ENCODE data around the gene MTCL1.

- TF ChIP-seq, protein P1, sequence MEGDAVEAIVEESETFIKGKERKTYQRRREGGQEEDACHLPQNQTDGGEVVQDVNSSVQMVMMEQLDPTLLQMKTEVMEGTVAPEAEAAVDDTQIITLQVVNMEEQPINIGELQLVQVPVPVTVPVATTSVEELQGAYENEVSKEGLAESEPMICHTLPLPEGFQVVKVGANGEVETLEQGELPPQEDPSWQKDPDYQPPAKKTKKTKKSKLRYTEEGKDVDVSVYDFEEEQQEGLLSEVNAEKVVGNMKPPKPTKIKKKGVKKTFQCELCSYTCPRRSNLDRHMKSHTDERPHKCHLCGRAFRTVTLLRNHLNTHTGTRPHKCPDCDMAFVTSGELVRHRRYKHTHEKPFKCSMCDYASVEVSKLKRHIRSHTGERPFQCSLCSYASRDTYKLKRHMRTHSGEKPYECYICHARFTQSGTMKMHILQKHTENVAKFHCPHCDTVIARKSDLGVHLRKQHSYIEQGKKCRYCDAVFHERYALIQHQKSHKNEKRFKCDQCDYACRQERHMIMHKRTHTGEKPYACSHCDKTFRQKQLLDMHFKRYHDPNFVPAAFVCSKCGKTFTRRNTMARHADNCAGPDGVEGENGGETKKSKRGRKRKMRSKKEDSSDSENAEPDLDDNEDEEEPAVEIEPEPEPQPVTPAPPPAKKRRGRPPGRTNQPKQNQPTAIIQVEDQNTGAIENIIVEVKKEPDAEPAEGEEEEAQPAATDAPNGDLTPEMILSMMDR (IDR thresholded peaks at IDR 0.05; ENCODE audit: low read depth, low read length, missing input control), result no peak
- TF ChIP-seq, protein P2, sequence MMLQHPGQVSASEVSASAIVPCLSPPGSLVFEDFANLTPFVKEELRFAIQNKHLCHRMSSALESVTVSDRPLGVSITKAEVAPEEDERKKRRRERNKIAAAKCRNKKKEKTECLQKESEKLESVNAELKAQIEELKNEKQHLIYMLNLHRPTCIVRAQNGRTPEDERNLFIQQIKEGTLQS (IDR thresholded peaks at IDR 0.05), result no peak
- TF ChIP-seq, protein P3, sequence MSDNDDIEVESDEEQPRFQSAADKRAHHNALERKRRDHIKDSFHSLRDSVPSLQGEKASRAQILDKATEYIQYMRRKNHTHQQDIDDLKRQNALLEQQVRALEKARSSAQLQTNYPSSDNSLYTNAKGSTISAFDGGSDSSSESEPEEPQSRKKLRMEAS (IDR thresholded peaks at IDR 0.05), result no peak
- TF ChIP-seq REST (IDR thresholded peaks at IDR 0.05), result no peak
- TF ChIP-seq FOXA2 (IDR thresholded peaks at IDR 0.05), result no peak
- TF ChIP-seq SP1 (IDR thresholded peaks at IDR 0.05), result no peak
- no peak for TF ChIP-seq EGR1 (IDR thresholded peaks at IDR 0.05; ENCODE audit: low read depth in 2 of 2)
- no peak for TF ChIP-seq NR2F2 (IDR thresholded peaks at IDR 0.05)
- no peak for TF ChIP-seq RAD21 (IDR thresholded peaks at IDR 0.05)
- no peak for TF ChIP-seq TAF1 (conservative IDR thresholded peaks at IDR 0.05)
- no peak for TF ChIP-seq GABPA (IDR thresholded peaks at IDR 0.05 in 1 of 2, conservative IDR thresholded peaks at IDR 0.05 in 1 of 2)
- TF ChIP-seq FOXA1 (IDR thresholded peaks at IDR 0.05), result no peak
- TF ChIP-seq YY1 (IDR thresholded peaks at IDR 0.05), result no peak
- TF ChIP-seq JUND (IDR thresholded peaks at IDR 0.05), result no peak
Measured at GRCh38 chr18:8776013-8776943, 70.9 kb downstream of the MTCL1 start.
